AG04450 (cell line): Measurements from ENCODE around the gene SKI. TPM values are rescaled to one million over a fixed set of nuclear protein-coding genes. Genes with fewer than 3 reads are reported as not detected.

Experiments
- CTCF ChIA-PET: fragments of 300-600, 350-600 bp; formaldehyde crosslinking; extraction: SDS; loops from one replicate; lab custom pipeline; 2022; ENCODE audit warnings: antibody characterized with exemption, inconsistent platforms; lab: Charles Lee
- POLR2A ChIA-PET: fragments of 350-600 bp; formaldehyde crosslinking; extraction: SDS; loops from one replicate; lab custom pipeline; 2021; ENCODE audit warnings: antibody characterized with exemption, inconsistent platforms; lab: Yijun Ruan, JAX
- DNase-seq: peaks from one replicate; pipeline ENCODE4 v3.0.0-alpha.2; 2011; ENCODE audit warnings: low read depth, low spot score
- H3K27ac ChIP-seq: one replicate; pipeline ENCODE4 v1.5.1; 2012; ENCODE audit warnings: low read depth, low read length, control low read depth
- H3K27me3 ChIP-seq: one replicate; pipeline ENCODE4 v1.6.0; 2012; ENCODE audit warnings: low read length; ENCODE audit not compliant: control insufficient read depth, insufficient read depth
- H3K4me3 ChIP-seq: 2 replicates; pipeline ENCODE4 v1.5.1; 2011; ENCODE audit warnings: mild to moderate bottlenecking, low read depth, low read length, control low read depth
- H3K9me3 ChIP-seq: 2 replicates; pipeline ENCODE4 v1.5.1; 2012; ENCODE audit warnings: low read length; ENCODE audit not compliant: control insufficient read depth, insufficient read depth
- CTCF ChIP-seq: IDR thresholded peaks from 2 replicates; pipeline ENCODE4 v1.5.1; 2011; ENCODE audit warnings: low read depth, low read length, control low read depth, inconsistent platforms
- polyA plus RNA-seq: library from polyadenylated mRNA; depleted of rRNA; stranded (reverse); fragments of >200 nt; gene quantifications from 2 replicates; pipeline ENCODE4 v1.2.3, GENCODE V29; 2011; rRNA removed

SKI gene
- polyA plus RNA-seq, 1 experiment, result 6.7 TPM

- POLR2A ChIA-PET, result no interaction called here
- DNase-seq, result no peak
- Histone ChIP-seq H3K27ac (no peak overlapping the region), H3K4me3 (no peak overlapping the region), H3K27me3 (no peaks in the 10 kb centered on the region), H3K9me3 (no peaks in the 10 kb centered on the region; the same call in 1 of the 2 replicates)
- CTCF ChIA-PET, result no interaction called here
- no peak for TF ChIP-seq CTCF
These were observed 130.0 kb downstream of the SKI start for GRCh38 chr1:2358072-2358471.

- DNase-seq, result no peak
- no peak overlapping the region for H3K27ac ChIP-seq
- no peaks in the 10 kb centered on the region; the same call in 1 of the 2 replicates for H3K9me3 ChIP-seq
- POLR2A ChIA-PET, result no interaction called here
- H3K27me3 ChIP-seq, result no peaks in the 10 kb centered on the region
- CTCF ChIA-PET, result interaction anchor here (0.6 to 0.7 kb wide), 2 partner anchors 26 to 1382 kb away, joined by 3 read pairs; no protein-coding TSS in a partner anchor
- H3K4me3 ChIP-seq, result no peak overlapping the region
- TF ChIP-seq CTCF, result no peak
These were observed 130.8 kb downstream of the SKI start for GRCh38 chr1:2358651-2359640.

Other genes starting within 250 kb of the SKI start
- gene CFAP74, start 224.5 kb upstream of the SKI start, polyA plus RNA-seq, result not detected in 2 replicates
- gene GABRD, start 209.0 kb upstream of the SKI start, polyA plus RNA-seq, result not detected in 2 replicates
- 3.0 and 4.0 TPM in 2 replicates for gene PRKCZ, start 177.9 kb upstream of the SKI start, polyA plus RNA-seq
- gene FAAP20, start 33.5 kb upstream of the SKI start, polyA plus RNA-seq, result 9.7 and 12.6 TPM in 2 replicates
- gene MORN1, start 163.2 kb downstream of the SKI start, polyA plus RNA-seq, result 3.0 and 3.6 TPM in 2 replicates
- 312 and 324 TPM in 2 replicates for gene RER1, start 163.5 kb downstream of the SKI start, polyA plus RNA-seq
- 11.9 and 14.4 TPM in 2 replicates for gene PEX10, start 184.2 kb downstream of the SKI start, polyA plus RNA-seq
- gene PLCH2, start 248.0 kb downstream of the SKI start, polyA plus RNA-seq, result 0.05 and 0.06 TPM in 2 replicates